Measurements from ENCODE around the gene TNK2.

GRCh38 chr3:195900436-195901355 lies 7.7 kb downstream of the TNK2 start:
- TF ChIP-seq POLR2A (IDR thresholded peaks at IDR 0.05) = peak in 1 of 2 donors; percentile 5
- TF ChIP-seq, protein P1, sequence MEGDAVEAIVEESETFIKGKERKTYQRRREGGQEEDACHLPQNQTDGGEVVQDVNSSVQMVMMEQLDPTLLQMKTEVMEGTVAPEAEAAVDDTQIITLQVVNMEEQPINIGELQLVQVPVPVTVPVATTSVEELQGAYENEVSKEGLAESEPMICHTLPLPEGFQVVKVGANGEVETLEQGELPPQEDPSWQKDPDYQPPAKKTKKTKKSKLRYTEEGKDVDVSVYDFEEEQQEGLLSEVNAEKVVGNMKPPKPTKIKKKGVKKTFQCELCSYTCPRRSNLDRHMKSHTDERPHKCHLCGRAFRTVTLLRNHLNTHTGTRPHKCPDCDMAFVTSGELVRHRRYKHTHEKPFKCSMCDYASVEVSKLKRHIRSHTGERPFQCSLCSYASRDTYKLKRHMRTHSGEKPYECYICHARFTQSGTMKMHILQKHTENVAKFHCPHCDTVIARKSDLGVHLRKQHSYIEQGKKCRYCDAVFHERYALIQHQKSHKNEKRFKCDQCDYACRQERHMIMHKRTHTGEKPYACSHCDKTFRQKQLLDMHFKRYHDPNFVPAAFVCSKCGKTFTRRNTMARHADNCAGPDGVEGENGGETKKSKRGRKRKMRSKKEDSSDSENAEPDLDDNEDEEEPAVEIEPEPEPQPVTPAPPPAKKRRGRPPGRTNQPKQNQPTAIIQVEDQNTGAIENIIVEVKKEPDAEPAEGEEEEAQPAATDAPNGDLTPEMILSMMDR (IDR thresholded peaks at IDR 0.05) = no peak

Measured in thyroid gland (tissue), 4 donors.